Measurements from ENCODE around the gene PDILT.

PDILT gene

DNA sequence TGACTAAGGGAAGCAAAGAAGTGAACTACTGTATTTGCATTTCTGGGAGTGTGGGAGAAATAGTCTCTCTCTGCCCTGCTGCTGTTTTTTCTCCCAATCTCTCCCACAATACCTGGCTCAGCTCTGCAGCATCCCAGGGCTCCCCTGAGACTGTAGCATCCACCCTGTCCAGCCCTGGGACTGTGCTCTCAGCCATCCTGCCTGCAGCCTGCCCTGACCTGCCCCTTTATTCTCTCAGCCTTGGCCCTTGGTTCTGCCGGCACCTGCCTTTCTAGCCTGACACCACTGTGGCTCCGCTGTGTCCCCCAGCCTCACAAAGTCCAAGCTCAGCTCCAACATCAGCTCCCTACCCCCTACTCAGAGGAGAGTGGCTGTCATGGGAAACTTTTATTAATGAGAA, 1.9 kb downstream of the PDILT start:
- DNase-seq (ENCODE audit: low read depth) = no peak

GRCh38 chr16:20401475-20402016, 3.0 kb downstream of the PDILT start:
- DNase-seq (ENCODE audit: low read depth) = no peak

DNA sequence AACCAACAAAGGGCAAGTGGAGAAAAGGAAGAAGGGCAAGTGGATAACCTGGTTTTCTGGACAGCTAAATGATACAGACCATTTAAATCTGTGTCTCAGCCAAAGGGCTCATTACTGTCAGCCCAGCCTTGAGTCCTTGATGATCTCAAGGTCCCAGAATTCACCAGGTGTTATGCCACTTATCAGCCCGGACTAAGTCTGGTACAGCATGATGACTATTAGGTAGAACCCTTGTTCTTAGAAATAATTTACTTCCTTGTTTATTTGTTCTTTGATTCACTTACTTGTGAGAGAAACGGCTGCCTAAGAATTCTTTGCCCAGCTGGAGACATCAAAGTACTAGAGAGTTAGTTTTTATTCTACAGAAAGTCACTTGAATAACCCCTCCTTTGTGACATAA, 3.5 kb downstream of the PDILT start:
- DNase-seq (ENCODE audit: low read depth) = no peak

DNA sequence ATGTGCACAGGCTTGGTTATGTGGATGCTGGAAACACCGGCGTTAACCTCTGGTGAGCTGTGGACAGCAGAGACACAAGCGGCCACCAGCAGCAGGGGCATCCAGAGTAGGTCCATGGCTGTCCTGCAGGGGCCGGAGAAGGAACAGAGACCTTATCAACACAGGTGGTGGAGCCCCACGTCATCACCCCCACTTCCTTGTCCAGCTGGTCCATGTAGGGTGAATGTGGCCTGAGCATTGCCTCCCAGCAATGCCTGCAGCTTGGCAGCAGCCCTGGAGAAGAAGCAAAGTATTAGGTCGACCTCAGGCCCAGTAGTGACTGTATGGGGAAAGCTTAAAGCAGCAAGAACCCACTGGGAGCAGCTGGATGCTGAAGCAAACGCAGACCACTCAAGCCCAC, 5.4 kb downstream of the PDILT start:
- no peak for DNase-seq (ENCODE audit: low read depth)

- DNase-seq (ENCODE audit: low read depth) = no peak
These were observed 5.9 kb downstream of the PDILT start for GRCh38 chr16:20398603-20399002.

DNA sequence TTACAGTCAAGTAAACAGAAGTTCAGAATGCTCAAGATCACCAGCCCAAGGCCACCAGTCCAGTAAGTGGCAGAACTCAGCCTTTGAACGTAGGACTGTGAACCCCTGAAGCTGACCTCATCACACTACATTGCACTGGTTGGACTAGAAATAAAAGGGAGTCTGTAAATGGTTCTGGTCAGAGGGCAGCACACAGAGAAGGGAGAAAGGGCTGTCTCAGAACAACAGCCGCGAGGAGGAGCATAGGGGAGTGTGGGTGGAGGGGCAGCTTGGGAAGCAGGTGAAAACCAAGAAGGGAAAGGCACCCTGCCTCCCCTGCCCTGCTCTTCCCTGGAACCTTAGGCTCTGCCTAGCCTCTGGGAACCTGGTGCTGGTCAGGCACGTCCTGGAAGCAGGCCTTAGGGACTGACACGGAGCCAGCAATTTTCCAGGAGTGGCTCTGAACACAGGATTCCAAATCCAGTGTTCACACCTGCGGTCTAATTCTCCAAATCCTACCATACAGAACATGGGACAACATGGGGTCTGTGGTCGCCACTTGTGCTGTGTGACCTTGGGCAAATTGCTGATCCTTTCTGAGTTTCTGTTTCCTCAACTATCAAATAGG, 7.0 kb downstream of the PDILT start:
- DNase-seq (ENCODE audit: low read depth) = no peak

DNA sequence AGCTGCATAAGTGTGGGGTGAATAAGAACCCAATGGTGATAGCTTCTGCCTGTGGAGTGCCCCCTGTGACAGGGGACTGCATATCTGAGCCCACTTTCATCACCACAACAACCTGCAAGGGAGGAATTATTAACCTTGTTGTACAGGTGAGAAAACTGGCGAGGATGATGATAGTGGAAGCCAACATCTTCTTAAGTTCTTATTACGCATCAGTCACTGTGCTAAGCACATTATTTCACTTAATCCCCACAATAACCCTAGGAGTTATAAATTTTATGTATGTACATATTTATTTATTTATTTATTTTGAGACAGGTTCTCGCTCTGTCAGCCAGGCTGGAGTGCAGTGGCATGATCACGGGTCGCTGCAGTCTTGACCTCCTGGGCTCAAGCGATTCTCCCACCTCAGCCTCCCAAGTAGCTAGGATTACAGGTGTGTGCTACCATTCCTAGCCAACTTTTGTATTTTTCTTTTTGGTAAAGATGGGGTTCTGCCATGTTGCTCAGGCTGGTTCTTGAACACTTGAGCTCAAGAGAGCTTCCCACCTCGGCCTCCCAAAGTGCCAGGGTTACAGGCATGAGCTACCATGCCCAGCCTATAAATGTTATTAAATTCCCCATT, 7.6 kb downstream of the PDILT start:
- no peak for DNase-seq (ENCODE audit: low read depth)

DNA sequence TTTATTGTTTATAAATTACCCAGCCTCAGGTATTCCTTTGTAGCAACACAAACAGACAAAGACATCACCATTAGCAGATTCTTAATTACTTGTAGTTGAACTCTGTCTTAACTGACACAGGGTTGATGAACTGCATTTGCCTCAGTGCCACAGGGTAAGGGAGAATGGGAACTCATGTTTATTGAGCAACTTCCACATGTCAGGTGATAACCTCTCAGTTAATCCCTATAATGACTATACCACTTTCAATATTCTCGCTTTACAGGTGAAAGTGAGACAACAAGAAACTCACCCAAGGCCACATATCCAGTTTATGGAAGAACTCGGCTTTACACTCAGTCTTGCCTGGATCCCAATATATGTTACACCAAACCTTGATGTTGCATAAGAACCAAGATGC, 8.6 kb downstream of the PDILT start:
- no peak for DNase-seq (ENCODE audit: low read depth)

DNA sequence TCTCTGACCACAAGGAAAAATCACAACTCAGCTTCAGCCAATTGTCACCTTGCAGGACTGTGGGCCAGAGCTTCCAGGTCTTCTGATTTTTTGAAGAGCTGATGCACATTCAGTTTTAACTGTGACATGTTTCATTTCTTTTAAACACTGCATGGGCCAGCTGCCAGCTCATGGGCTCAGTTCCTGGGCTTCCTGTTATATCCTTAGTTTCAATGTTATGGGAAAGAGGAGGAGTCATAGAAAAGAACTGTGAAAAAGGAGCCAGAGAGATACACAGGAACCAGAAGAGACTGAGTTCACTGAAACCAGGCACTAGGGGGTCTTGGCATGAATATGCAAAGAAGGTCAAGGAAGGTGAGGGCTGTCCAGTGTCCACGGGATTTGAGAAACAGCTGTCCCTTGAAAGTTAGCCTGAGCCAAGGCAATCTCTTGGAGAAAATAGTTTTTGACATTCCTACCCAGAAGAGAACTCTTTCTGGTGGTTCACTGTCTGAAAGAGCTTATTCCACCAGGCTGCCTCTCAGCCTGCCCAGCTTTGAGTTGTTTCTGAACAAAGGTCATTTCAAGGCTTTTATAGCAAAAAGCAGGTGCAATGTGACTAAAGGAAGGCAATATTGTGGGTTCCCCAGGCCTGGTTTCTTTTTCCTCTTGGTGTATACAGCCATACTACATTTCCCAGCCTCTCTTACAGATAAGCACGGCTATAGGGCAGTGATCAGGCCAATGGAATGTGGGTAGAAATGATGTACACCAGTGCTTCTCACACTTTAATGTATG, 10.5 kb downstream of the PDILT start:
- DNase-seq (ENCODE audit: low read depth) = no peak

GRCh38 chr16:20391045-20391444, 13.5 kb downstream of the PDILT start:
- no peak for DNase-seq (ENCODE audit: low read depth)

- no peak for DNase-seq (ENCODE audit: low read depth)
These were observed 15.7 kb downstream of the PDILT start for GRCh38 chr16:20388854-20389253.

DNA sequence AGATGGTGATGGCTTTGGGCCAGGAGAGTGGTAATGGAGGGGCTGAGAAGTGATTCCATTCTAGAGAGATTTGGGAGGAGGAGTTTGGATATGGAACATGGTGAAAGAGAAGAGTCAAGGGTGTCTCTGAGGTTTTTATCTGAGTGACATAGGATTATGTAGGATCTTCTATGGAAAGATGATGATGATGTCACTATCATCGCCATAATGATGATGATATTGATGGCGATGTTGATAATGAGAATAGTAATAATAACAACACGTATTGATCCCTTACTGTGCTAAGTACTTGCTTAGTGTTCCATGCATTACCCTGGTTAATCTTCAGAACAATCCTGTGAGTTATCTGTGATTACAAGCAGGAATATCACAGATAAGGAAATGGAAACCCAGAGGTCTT, 16.6 kb downstream of the PDILT start:
- no peak for DNase-seq (ENCODE audit: low read depth)

GRCh38 chr16:20385844-20386832, 18.4 kb downstream of the PDILT start:
- peak; percentile 24 for DNase-seq (ENCODE audit: low read depth)

GRCh38 chr16:20383106-20384029, 21.2 kb downstream of the PDILT start:
- peak; percentile 41 for DNase-seq (ENCODE audit: low read depth)

- DNase-seq (ENCODE audit: low read depth) = no peak
These were observed 22.2 kb downstream of the PDILT start for GRCh38 chr16:20382202-20382948.

- DNase-seq (ENCODE audit: low read depth) = no peak
These were observed 23.8 kb downstream of the PDILT start for GRCh38 chr16:20380782-20381181.

DNA sequence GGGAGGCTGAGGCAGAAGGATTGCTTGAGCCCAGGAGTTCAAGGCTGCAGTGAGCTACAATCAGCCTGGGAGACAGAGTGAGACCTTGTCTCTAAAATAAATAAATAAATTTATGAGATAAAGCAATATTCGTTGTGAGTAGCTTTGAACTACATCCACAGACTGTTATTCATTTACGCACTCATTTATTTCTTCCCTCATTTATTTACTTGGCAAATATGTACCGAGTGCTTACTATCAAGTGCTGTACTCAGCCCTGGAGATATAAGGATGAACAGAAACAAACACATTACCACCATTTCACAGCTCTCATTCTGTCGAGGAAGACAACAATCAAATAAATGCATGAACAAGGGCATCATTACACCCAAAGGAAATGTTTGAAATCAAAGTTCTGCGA, 27.4 kb downstream of the PDILT start:
- no peak for DNase-seq (ENCODE audit: low read depth)

DNA sequence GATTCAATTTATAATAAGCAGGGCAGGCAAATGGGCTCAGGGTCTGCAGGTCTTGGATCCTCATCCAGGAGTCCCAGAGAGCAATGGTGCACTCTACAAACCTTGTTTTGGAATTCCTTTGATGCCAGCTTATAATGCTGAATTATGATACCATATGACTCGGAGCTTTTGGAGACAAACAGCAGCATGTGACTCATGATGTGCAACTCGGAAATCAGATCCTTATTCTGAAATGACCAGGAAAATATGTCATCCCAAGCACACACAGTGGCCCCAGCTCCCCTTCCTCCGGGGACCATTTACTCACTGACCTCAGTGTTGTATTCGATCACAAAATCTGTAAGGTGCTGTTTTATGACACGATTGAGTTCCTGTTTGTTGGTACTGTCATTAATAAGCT, 31.8 kb downstream of the PDILT start:
- no peak for DNase-seq (ENCODE audit: low read depth)

- DNase-seq (ENCODE audit: low read depth) = no peak
These were observed 35.0 kb downstream of the PDILT start for GRCh38 chr16:20369452-20370054.

GRCh38 chr16:20364051-20364450, 40.5 kb downstream of the PDILT start:
- no peak for DNase-seq (ENCODE audit: low read depth)

All from activated T-cell treated with anti-CD3 and anti-CD28 coated beads for 24 hours (primary cell).